Peyer's patch (tissue), 4 donors: ENCODE measurements around the gene SYNE1.

Source experiments
- POLR2A ChIP-seq, 2 donors: fragments of 450-650 bp; IDR thresholded peaks; one replicate each; pipeline ENCODE4 v1.5.1; 2017; ENCODE audit warnings: antibody characterized with exemption in 2 of 2, mild to moderate bottlenecking in 2 of 2, moderate library complexity in 2 of 2
- TF ChIP-seq, protein P1 (sequence below), 6 experiments: fragments of 450-650 bp in 4 of 6; fragments of 200-600 bp in 2 of 6; sonication (generic) in 1 of 6; IDR thresholded peaks; one replicate each; pipeline ENCODE4 v1.5.1; 2017 to 2019; ENCODE audit warnings: antibody characterized with exemption in 6 of 6, mild to moderate bottlenecking in 3 of 6, moderate library complexity in 1 of 6

DNA sequence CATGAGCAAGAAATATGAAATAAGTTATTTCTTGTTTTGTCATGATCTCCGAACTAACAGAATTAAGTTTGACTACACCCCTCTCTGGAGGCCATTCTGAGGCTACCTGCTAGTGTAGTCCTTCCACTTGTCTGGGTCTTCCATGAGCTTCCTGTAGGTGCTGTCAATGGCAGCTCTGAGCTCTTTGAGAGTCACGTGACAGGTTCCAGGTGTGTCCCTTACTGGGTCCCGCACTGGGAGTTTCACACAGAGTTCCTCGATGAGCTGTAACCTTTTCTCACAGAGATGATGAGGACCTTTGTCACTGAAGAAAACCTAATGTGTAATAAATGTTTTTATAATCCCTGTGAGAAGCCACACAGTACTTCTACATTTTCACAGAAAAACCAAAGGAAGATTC, 186.6 kb downstream of the SYNE1 start:
- TF ChIP-seq, protein P1, sequence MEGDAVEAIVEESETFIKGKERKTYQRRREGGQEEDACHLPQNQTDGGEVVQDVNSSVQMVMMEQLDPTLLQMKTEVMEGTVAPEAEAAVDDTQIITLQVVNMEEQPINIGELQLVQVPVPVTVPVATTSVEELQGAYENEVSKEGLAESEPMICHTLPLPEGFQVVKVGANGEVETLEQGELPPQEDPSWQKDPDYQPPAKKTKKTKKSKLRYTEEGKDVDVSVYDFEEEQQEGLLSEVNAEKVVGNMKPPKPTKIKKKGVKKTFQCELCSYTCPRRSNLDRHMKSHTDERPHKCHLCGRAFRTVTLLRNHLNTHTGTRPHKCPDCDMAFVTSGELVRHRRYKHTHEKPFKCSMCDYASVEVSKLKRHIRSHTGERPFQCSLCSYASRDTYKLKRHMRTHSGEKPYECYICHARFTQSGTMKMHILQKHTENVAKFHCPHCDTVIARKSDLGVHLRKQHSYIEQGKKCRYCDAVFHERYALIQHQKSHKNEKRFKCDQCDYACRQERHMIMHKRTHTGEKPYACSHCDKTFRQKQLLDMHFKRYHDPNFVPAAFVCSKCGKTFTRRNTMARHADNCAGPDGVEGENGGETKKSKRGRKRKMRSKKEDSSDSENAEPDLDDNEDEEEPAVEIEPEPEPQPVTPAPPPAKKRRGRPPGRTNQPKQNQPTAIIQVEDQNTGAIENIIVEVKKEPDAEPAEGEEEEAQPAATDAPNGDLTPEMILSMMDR (IDR thresholded peaks at IDR 0.05): no peak
- no peak for TF ChIP-seq POLR2A (IDR thresholded peaks at IDR 0.05)
